Adipocyte (in vitro differentiated cells): ENCODE data around the gene TBC1D17.

ENCODE experiments used
- DNase-seq: peaks from one replicate; pipeline ENCODE4 v3.0.0-alpha.2; 2015; ENCODE audit warnings: low read depth
- H3K27me3 ChIP-seq: replicated peaks from 2 replicates; pipeline ENCODE4 v1.7.0; 2013; ENCODE audit warnings: mild to moderate bottlenecking, low read length, moderate library complexity; ENCODE audit not compliant: control insufficient read depth, insufficient read depth
- H3K36me3 ChIP-seq: 2 replicates; pipeline ENCODE4 v1.7.0; 2013; ENCODE audit warnings: low read length, mild to moderate bottlenecking, moderate library complexity; ENCODE audit not compliant: control insufficient read depth, insufficient read depth, severe bottlenecking
- H3K4me1 ChIP-seq: 2 replicates; pipeline ENCODE4 v1.7.0; 2013; ENCODE audit warnings: mild to moderate bottlenecking, low read length, moderate library complexity; ENCODE audit not compliant: control insufficient read depth, insufficient read depth
- H3K4me3 ChIP-seq: 2 replicates; pipeline ENCODE4 v1.7.0; 2013; ENCODE audit warnings: mild to moderate bottlenecking, low read length, moderate library complexity
- H3K9ac ChIP-seq: 2 replicates; pipeline ENCODE4 v1.7.0; 2013; ENCODE audit warnings: mild to moderate bottlenecking, low read length, moderate library complexity
- H3K9me3 ChIP-seq: 2 replicates; pipeline ENCODE4 v1.7.0; 2013; ENCODE audit warnings: mild to moderate bottlenecking, low read length, moderate library complexity; ENCODE audit not compliant: control insufficient read depth

The TBC1D17 gene

GRCh38 chr19:49873129-49873521 is 4.4 kb upstream of the TBC1D17 start:
- no peak for DNase-seq
- no peaks in the 10 kb centered on the region for H3K9me3 ChIP-seq
- H3K36me3 ChIP-seq: peaks cover 16% of the 10 kb centered on the region
- no peaks in the 10 kb centered on the region for H3K27me3 ChIP-seq
- no peak overlapping the region for H3K4me3 ChIP-seq
- H3K4me1 ChIP-seq: peaks cover 39% of the 10 kb centered on the region
- H3K9ac ChIP-seq: peak overlapping the region; percentile 99

GRCh38 chr19:49873834-49874233 is 3.7 kb upstream of the TBC1D17 start:
- no peaks in the 10 kb centered on the region for H3K9me3 ChIP-seq
- H3K27me3 ChIP-seq: no peaks in the 10 kb centered on the region
- no peak for DNase-seq
- peak overlapping the region; percentile 99 for H3K9ac ChIP-seq
- H3K36me3 ChIP-seq: peaks cover 18% of the 10 kb centered on the region
- H3K4me3 ChIP-seq: no peak overlapping the region
- H3K4me1 ChIP-seq: peaks cover 38% of the 10 kb centered on the region

GRCh38 chr19:49874503-49875157 is 2.9 kb upstream of the TBC1D17 start:
- DNase-seq: no peak
- Histone ChIP-seq H3K36me3 (peaks cover 25% of the 10 kb centered on the region), H3K9me3 (no peaks in the 10 kb centered on the region)

GRCh38 chr19:49875177-49875576 is 2.3 kb upstream of the TBC1D17 start:
- peaks cover 33% of the 10 kb centered on the region for H3K4me1 ChIP-seq
- H3K27me3 ChIP-seq: no peaks in the 10 kb centered on the region
- H3K4me3 ChIP-seq: peak overlapping the region; percentile 93
- DNase-seq: no peak
- H3K36me3 ChIP-seq: peaks cover 28% of the 10 kb centered on the region
- peak overlapping the region; percentile 99 for H3K9ac ChIP-seq
- no peaks in the 10 kb centered on the region for H3K9me3 ChIP-seq

More at GRCh38 chr19:49874503-49875157, 2.9 kb upstream of the TBC1D17 start:
- Histone ChIP-seq H3K4me3 (peak overlapping the region; percentile 93), H3K27me3 (no peaks in the 10 kb centered on the region), H3K9ac (peak overlapping the region; percentile 99), H3K4me1 (peaks cover 37% of the 10 kb centered on the region)

GRCh38 chr19:49875857-49876421 is 1.6 kb upstream of the TBC1D17 start:
- Histone ChIP-seq H3K4me3 (peak overlapping the region; percentile 93), H3K9ac (peak overlapping the region; percentile 99), H3K4me1 (peaks cover 26% of the 10 kb centered on the region), H3K27me3 (no peaks in the 10 kb centered on the region), H3K36me3 (peaks cover 30% of the 10 kb centered on the region), H3K9me3 (no peaks in the 10 kb centered on the region)
- DNase-seq: peak; percentile 75

- H3K9me3 ChIP-seq: no peaks in the 10 kb centered on the region
- peaks cover 26% of the 10 kb centered on the region for H3K4me1 ChIP-seq
- DNase-seq: peak; percentile 99
- H3K4me3 ChIP-seq: peak overlapping the region; percentile 93
- H3K9ac ChIP-seq: peak overlapping the region; percentile 99
- peaks cover 31% of the 10 kb centered on the region for H3K36me3 ChIP-seq
- H3K27me3 ChIP-seq: no peaks in the 10 kb centered on the region
Observed at GRCh38 chr19:49876422-49877019, 981 bp upstream of the TBC1D17 start.

- Histone ChIP-seq H3K4me3 (peak overlapping the region; percentile 93), H3K36me3 (peaks cover 47% of the 10 kb centered on the region), H3K9me3 (no peaks in the 10 kb centered on the region), H3K4me1 (peaks cover 22% of the 10 kb centered on the region), H3K9ac (peak overlapping the region; percentile 99), H3K27me3 (no peaks in the 10 kb centered on the region)
- peak; percentile 100 for DNase-seq
Observed at GRCh38 chr19:49877879-49878743, 609 bp downstream of the TBC1D17 start.

GRCh38 chr19:49878744-49879070 is 1.2 kb downstream of the TBC1D17 start:
- Histone ChIP-seq H3K9me3 (no peaks in the 10 kb centered on the region), H3K4me1 (peaks cover 22% of the 10 kb centered on the region), H3K9ac (peak overlapping the region; percentile 99), H3K27me3 (no peaks in the 10 kb centered on the region), H3K4me3 (peak overlapping the region; percentile 93), H3K36me3 (peaks cover 53% of the 10 kb centered on the region)
- DNase-seq: no peak

GRCh38 chr19:49879243-49879963 is 1.9 kb downstream of the TBC1D17 start:
- Histone ChIP-seq H3K9ac (no peak overlapping the region), H3K36me3 (peaks cover 54% of the 10 kb centered on the region), H3K4me1 (peaks cover 21% of the 10 kb centered on the region), H3K9me3 (no peaks in the 10 kb centered on the region), H3K27me3 (no peaks in the 10 kb centered on the region), H3K4me3 (no peak overlapping the region)
- no peak for DNase-seq

- no peak for DNase-seq
- Histone ChIP-seq H3K9me3 (no peaks in the 10 kb centered on the region), H3K9ac (no peak overlapping the region), H3K4me1 (peaks cover 12% of the 10 kb centered on the region), H3K36me3 (peaks cover 60% of the 10 kb centered on the region), H3K4me3 (no peak overlapping the region), H3K27me3 (no peaks in the 10 kb centered on the region)
Observed at GRCh38 chr19:49880162-49880869, 2.8 kb downstream of the TBC1D17 start.
